Measurements from ENCODE around the gene ZNF292.
"Not testable (repeated sequence)": the region's sequence is repeated elsewhere in the genome, so short reads cannot be mapped to it uniquely, and the experiment has no call there.

The ZNF292 gene

DNA sequence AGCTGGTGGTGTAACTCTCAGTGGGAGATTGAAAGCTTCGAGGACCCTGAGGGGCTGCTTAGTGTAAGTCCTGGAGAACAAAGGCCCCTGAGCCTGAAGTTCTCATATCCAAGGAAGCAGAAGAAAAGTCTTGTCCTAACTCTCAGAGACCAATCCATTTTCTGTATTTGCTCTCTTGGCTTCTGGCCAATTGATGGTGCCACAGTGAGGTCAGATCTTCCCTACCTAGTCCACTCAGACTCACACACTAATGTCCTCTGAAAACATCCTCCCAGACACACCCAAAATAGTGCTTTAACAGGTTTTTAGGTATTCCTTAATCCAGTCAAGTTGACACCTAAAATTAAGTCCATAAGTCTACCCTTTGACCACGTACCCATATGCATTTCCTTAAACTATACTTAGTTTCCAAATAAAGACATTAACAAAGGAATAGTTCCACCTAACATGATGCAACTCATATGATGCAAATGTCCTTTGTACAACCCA, 29.4 kb downstream of the ZNF292 start:
- no peak for DNase-seq (ENCODE audit: extremely low read depth, insufficient read length)
- H3K4me3 ChIP-seq (replicated peaks; ENCODE audit: low read depth, low read length) = no peak overlapping the region
- peaks cover 3% of the 10 kb centered on the region for H3K36me3 ChIP-seq (ENCODE audit: control insufficient read depth, insufficient read depth, low read length)
- H3K27me3 ChIP-seq (replicated peaks; ENCODE audit: control insufficient read depth, insufficient read depth, low read length) = no peaks in the 10 kb centered on the region
- no peak for TF ChIP-seq CTCF (IDR thresholded peaks at IDR 0.05; ENCODE audit: insufficient read depth, low read length, poor library complexity, severe bottlenecking)

- no peaks in the 10 kb centered on the region for H3K36me3 ChIP-seq (ENCODE audit: control insufficient read depth, insufficient read depth, low read length)
- no peaks in the 10 kb centered on the region for H3K27me3 ChIP-seq (replicated peaks; ENCODE audit: control insufficient read depth, insufficient read depth, low read length)
- no peak overlapping the region for H3K4me3 ChIP-seq (replicated peaks; ENCODE audit: low read depth, low read length)
- TF ChIP-seq CTCF (IDR thresholded peaks at IDR 0.05; ENCODE audit: insufficient read depth, low read length, poor library complexity, severe bottlenecking) = no peak
- DNase-seq (ENCODE audit: extremely low read depth, insufficient read length) = no peak
Observed at GRCh38 chr6:87196275-87196842, 41.0 kb downstream of the ZNF292 start.

DNA sequence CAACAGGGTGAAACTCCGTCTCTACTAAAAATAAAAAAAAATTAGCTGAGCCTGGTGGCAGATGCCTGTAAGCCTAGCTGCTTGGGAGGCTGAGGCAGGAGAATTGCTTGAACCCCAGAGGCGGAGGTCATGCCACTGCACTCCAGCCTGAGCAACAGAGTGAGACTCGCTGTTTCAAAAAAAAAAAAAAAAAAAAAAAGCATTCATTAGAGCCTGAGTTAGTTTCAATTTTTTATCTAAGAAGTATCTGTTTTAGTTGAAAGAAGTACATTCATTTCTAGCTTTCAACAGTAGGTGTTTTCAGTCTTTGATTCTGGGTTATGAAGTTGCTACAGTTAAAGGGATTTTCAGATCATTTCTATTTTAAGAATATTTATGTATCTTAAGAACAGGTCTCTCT, 42.2 kb downstream of the ZNF292 start:
- peak; percentile 63 for DNase-seq (ENCODE audit: extremely low read depth, insufficient read length)
- Histone ChIP-seq H3K4me3 (replicated peaks; ENCODE audit: low read depth, low read length) (no peak overlapping the region), H3K36me3 (ENCODE audit: control insufficient read depth, insufficient read depth, low read length) (no peaks in the 10 kb centered on the region), H3K27me3 (replicated peaks; ENCODE audit: control insufficient read depth, insufficient read depth, low read length) (no peaks in the 10 kb centered on the region)
- no peak for TF ChIP-seq CTCF (IDR thresholded peaks at IDR 0.05; ENCODE audit: insufficient read depth, low read length, poor library complexity, severe bottlenecking)

DNA sequence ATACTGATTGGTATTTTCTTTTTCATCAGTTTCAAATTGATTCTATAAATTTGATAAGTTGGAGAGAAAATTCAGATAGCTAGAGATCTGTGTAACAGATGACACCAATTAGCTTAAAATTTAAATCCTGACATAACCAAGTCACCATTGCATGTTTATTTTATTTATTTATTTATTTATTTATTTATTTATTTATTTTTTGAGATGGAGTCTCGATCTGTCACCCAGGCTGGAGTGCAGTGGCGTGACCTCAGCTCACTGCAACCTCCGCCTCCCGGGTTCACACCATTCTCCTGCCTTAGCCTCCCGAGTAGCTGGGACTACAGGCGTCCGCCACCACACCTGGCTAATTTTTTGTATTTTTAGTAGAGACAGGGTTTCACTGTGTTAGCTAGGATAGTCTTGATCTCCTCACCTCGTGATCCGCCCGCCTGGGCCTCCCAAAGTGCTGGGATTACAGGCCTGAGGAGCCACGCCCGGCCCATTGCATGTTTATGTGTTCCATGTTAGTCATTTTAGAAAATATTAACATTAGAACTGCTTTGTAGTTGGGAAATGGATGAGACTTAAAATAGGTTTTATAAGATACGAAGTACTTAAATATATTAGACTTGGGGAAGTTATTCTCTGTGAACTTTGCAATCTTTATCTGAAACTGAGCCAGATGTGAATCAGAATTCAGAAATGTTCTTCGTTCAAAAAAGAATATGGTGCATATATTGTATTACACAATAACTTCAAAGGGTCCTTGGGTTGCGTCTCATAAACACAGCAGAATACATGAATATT, 42.9 kb downstream of the ZNF292 start:
- DNase-seq (ENCODE audit: extremely low read depth, insufficient read length); H3K27me3 ChIP-seq (replicated peaks; ENCODE audit: control insufficient read depth, insufficient read depth, low read length); H3K36me3 ChIP-seq (ENCODE audit: control insufficient read depth, insufficient read depth, low read length); H3K4me3 ChIP-seq (replicated peaks; ENCODE audit: low read depth, low read length): not testable (repeated sequence)

DNA sequence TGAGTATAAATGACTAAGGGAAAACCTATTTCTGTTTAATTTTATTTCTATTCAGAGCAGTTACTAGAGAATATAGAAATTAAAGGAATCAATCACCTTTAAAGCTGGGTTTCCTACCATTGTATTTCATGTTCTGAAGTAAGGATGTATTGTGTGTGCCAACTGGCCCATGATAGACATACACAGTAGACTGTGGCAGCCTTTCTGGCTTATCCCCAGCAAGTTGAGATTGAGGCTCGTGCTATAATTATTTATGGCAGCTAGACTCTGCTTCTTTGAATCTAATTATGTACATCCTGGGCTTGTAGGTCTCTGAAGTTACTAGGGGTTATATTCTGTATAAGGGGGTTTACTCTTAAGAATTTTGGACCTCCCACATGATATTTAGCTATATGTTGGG, 44.4 kb downstream of the ZNF292 start:
- TF ChIP-seq CTCF (IDR thresholded peaks at IDR 0.05; ENCODE audit: insufficient read depth, low read length, poor library complexity, severe bottlenecking) = no peak
- Histone ChIP-seq H3K36me3 (ENCODE audit: control insufficient read depth, insufficient read depth, low read length) (no peaks in the 10 kb centered on the region; the same call in 1 of the 2 replicates), H3K27me3 (replicated peaks; ENCODE audit: control insufficient read depth, insufficient read depth, low read length) (no peaks in the 10 kb centered on the region), H3K4me3 (replicated peaks; ENCODE audit: low read depth, low read length) (no peak overlapping the region)
- DNase-seq (ENCODE audit: extremely low read depth, insufficient read length) = no peak

DNA sequence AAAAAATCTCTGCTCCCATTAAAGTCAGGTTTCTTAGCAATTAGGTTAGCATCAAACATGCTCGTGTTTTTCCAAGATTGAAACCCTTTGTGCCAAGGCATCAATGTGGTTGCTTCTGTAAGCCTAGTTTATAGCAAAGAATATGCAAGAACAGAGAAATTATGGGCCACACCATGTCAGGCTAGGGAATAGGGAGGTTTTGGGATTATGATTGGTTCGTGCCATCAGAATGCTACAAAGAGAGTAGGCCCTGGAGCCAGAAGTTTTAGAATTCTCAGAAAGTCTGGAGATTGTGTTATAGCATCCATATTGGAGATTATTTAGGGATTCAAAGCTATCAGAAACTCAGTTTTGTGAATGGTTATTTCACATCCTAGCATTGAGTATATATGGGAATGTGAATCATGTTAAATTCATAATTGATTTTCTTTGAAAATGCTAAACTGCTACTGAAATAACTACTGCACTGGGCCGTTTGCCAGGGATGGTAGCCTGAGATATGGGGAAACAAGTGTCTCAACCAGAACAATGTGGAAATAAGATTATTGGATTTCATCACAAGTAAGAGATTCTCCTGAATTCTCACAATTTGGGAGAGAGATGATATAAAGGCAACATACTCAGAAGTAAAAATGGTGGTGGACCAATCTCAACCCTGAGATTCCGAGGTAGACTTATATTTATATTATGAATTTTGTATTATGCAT, 45.3 kb downstream of the ZNF292 start:
- H3K36me3 ChIP-seq (ENCODE audit: control insufficient read depth, insufficient read depth, low read length) = no peaks in the 10 kb centered on the region; the same call in 1 of the 2 replicates
- no peak overlapping the region for H3K4me3 ChIP-seq (replicated peaks; ENCODE audit: low read depth, low read length)
- no peak for DNase-seq (ENCODE audit: extremely low read depth, insufficient read length)
- no peak for TF ChIP-seq CTCF (IDR thresholded peaks at IDR 0.05; ENCODE audit: insufficient read depth, low read length, poor library complexity, severe bottlenecking)
- H3K27me3 ChIP-seq (replicated peaks; ENCODE audit: control insufficient read depth, insufficient read depth, low read length) = no peaks in the 10 kb centered on the region
